H9 (cell line): ENCODE measurements around the gene MYT1. TPM values are rescaled to one million over a fixed set of nuclear protein-coding genes. Genes with fewer than 3 reads are reported as not detected.

Experiments used
- DNase-seq: peaks from one replicate; pipeline ENCODE4 v3.0.0-alpha.2; 2017
- H2AFZ ChIP-seq: one replicate; pipeline ENCODE4 v1.6.1; 2013; ENCODE audit warnings: mild to moderate bottlenecking, low read length, control low read depth, moderate library complexity
- H2AK5ac ChIP-seq: 2 replicates; pipeline ENCODE4 v1.6.1; 2013; ENCODE audit warnings: low read length, control low read depth, mixed read lengths; ENCODE audit not compliant: insufficient read length
- H2BK120ac ChIP-seq: one replicate; pipeline ENCODE4 v1.6.1; 2013; ENCODE audit warnings: low read depth, mild to moderate bottlenecking, low read length, control low read depth, inconsistent platforms; ENCODE audit not compliant: poor library complexity, severe bottlenecking
- H2BK12ac ChIP-seq: 2 replicates; pipeline ENCODE4 v1.6.1; 2013; ENCODE audit warnings: low read length, control low read depth, mixed read lengths, low read depth; ENCODE audit not compliant: insufficient read length
- H2BK15ac ChIP-seq: 2 replicates; pipeline ENCODE4 v1.6.1; 2013; ENCODE audit warnings: low read depth, low read length, control low read depth
- H2BK20ac ChIP-seq: one replicate; pipeline ENCODE4 v1.6.1; 2013; ENCODE audit warnings: low read depth, mild to moderate bottlenecking, low read length, control low read depth, inconsistent platforms; ENCODE audit not compliant: poor library complexity, severe bottlenecking
- H2BK5ac ChIP-seq: 2 replicates; pipeline ENCODE4 v1.6.1; 2013; ENCODE audit warnings: low read length, control low read depth, mixed read lengths; ENCODE audit not compliant: insufficient read length
- H3K14ac ChIP-seq: 2 replicates; pipeline ENCODE4 v1.6.1; 2013; ENCODE audit warnings: low read length, control low read depth; ENCODE audit not compliant: insufficient read depth
- H3K18ac ChIP-seq: 2 replicates; pipeline ENCODE4 v1.6.1; 2013; ENCODE audit warnings: low read depth, mild to moderate bottlenecking, mixed read lengths, low read length, control low read depth; ENCODE audit not compliant: insufficient read length
- H3K23ac ChIP-seq: 2 replicates; pipeline ENCODE4 v1.6.1; 2013; ENCODE audit warnings: low read length, control low read depth, mixed read lengths, low read depth; ENCODE audit not compliant: insufficient read length
- H3K23me2 ChIP-seq: 2 replicates; pipeline ENCODE4 v1.6.1; 2013; ENCODE audit warnings: low read depth, mild to moderate bottlenecking, mixed read lengths, low read length, control low read depth; ENCODE audit not compliant: insufficient read length, poor library complexity, severe bottlenecking
- H3K27ac ChIP-seq: 2 replicates; pipeline ENCODE4 v1.5.1; 2013; ENCODE audit warnings: low read length, control low read depth, mixed read lengths, low read depth; ENCODE audit not compliant: insufficient read length
- H3K27me3 ChIP-seq: 2 replicates; pipeline ENCODE4 v1.6.1; 2013; ENCODE audit warnings: low read length, control low read depth, inconsistent platforms; ENCODE audit not compliant: insufficient read depth
- H3K4ac ChIP-seq: 2 replicates; pipeline ENCODE4 v1.6.1; 2013; ENCODE audit warnings: low read depth, mild to moderate bottlenecking, control low read depth, inconsistent platforms, low read length, moderate library complexity
- H3K4me1 ChIP-seq: 2 replicates; pipeline ENCODE4 v1.6.1; 2013; ENCODE audit warnings: low read length, control low read depth, inconsistent platforms; ENCODE audit not compliant: insufficient read depth
- H3K4me2 ChIP-seq: 2 replicates; pipeline ENCODE4 v1.6.1; 2013; ENCODE audit warnings: low read length, control low read depth, mixed read lengths; ENCODE audit not compliant: insufficient read length, insufficient read depth
- H3K56ac ChIP-seq: 2 replicates; pipeline ENCODE4 v1.6.1; 2013; ENCODE audit warnings: low read depth, mild to moderate bottlenecking, mixed read lengths, low read length, control low read depth; ENCODE audit not compliant: insufficient read length
- H3K79me1 ChIP-seq: 2 replicates; pipeline ENCODE4 v1.6.1; 2013; ENCODE audit warnings: low read depth, mild to moderate bottlenecking, moderate library complexity, low read length, control low read depth, inconsistent platforms; ENCODE audit not compliant: insufficient read depth, poor library complexity, severe bottlenecking
- H3K79me2 ChIP-seq: 2 replicates; pipeline ENCODE4 v1.6.1; 2013; ENCODE audit warnings: low read length, control low read depth, inconsistent platforms; ENCODE audit not compliant: insufficient read depth
- H3K9ac ChIP-seq: 2 replicates; pipeline ENCODE4 v1.6.1; 2013; ENCODE audit warnings: low read length, control low read depth, mixed read lengths; ENCODE audit not compliant: insufficient read length; ENCODE audit errors: extremely low read depth
- H3K9me3 ChIP-seq: one replicate; pipeline ENCODE4 v1.6.1; 2013; ENCODE audit warnings: low read depth, low read length, inconsistent platforms; ENCODE audit not compliant: control insufficient read depth
- H3T11ph ChIP-seq: one replicate; pipeline ENCODE4 v1.6.1; 2013; ENCODE audit warnings: mild to moderate bottlenecking, low read length, control low read depth, inconsistent platforms
- H4K20me1 ChIP-seq: one replicate; pipeline ENCODE4 v1.6.1; 2013; ENCODE audit not compliant: control insufficient read depth, insufficient read length, insufficient read depth
- H4K5ac ChIP-seq: 2 replicates; pipeline ENCODE4 v1.6.1; 2013; ENCODE audit warnings: low read depth, mild to moderate bottlenecking, mixed read lengths, low read length, control low read depth; ENCODE audit not compliant: insufficient read length
- H4K8ac ChIP-seq: replicated peaks from 2 replicates; pipeline ENCODE4 v1.6.1; 2013; ENCODE audit warnings: low read length, control low read depth, mixed read lengths, low read depth; ENCODE audit not compliant: insufficient read length
- H4K91ac ChIP-seq: 2 replicates; pipeline ENCODE4 v1.6.1; 2013; ENCODE audit warnings: low read depth, mild to moderate bottlenecking, moderate library complexity, mixed read lengths, low read length, control low read depth; ENCODE audit not compliant: insufficient read length
- H3K27ac Mint-ChIP-seq, 3 experiments: 2 replicates in 2 of 3; 3 replicates in 1 of 3; pipeline ENCODE4 v1.8.0; 2020 to 2021; ENCODE audit warnings: mixed read lengths in 3 of 3, mild to moderate bottlenecking in 1 of 3, moderate library complexity in 1 of 3
- H3K27me3 Mint-ChIP-seq: 2 replicates; pipeline ENCODE4 v1.8.0; 2021; ENCODE audit warnings: low read depth, mild to moderate bottlenecking, moderate library complexity, mixed read lengths
- H3K36me3 Mint-ChIP-seq, 3 experiments: 2 replicates in 2 of 3; 3 replicates in 1 of 3; pipeline ENCODE4 v1.8.0; 2020 to 2021; ENCODE audit warnings: low read depth in 3 of 3, mixed read lengths in 3 of 3; ENCODE audit not compliant: insufficient read depth in 1 of 3
- H3K4me1 Mint-ChIP-seq, 2 experiments: 2 replicates each; pipeline ENCODE4 v1.8.0; 2020; ENCODE audit warnings: mixed read lengths in 2 of 2
- H3K4me3 Mint-ChIP-seq, 2 experiments: 2 replicates in 1 of 2; 3 replicates in 1 of 2; pipeline ENCODE4 v1.8.0; 2020 to 2021; ENCODE audit warnings: mild to moderate bottlenecking in 2 of 2, mixed read lengths in 2 of 2, moderate library complexity in 1 of 2
- H3K9me3 Mint-ChIP-seq, 2 experiments: 2 replicates in 1 of 2; 3 replicates in 1 of 2; pipeline ENCODE4 v1.8.0; 2020; ENCODE audit warnings: mild to moderate bottlenecking in 2 of 2, mixed read lengths in 2 of 2, moderate library complexity in 1 of 2
- CTCF ChIP-seq: fragments of 200-600 bp; sonication (generic); conservative IDR thresholded peaks from 3 replicates; pipeline ENCODE4 v1.8.0; 2021; ENCODE audit warnings: antibody characterized with exemption, mild to moderate bottlenecking
- WGBS: extraction: QIAGEN DNeasy Blood & Tissue Kit; methylation state at CpG from one replicate; pipeline ENCODE4 v1.1.7; 2013; ENCODE audit warnings: missing lambda C conversion rate, low lambda C conversion rate, mixed read lengths; ENCODE audit not compliant: insufficient read length; ENCODE audit errors: extremely low coverage; 5-methylcytosine and 5-hydroxymethylcytosine counted together
- total RNA-seq: library from RNA; stranded (reverse); gene quantifications from 2 replicates; pipeline ENCODE4 v1.2.1, GENCODE V29; 2021

The MYT1 gene
- total RNA-seq, 1 experiment from 2014 or later: 0.79 TPM

- H2BK120ac ChIP-seq: no peak overlapping the region
- no peaks in the 10 kb centered on the region for H4K20me1 ChIP-seq
- H3K18ac ChIP-seq: no peak overlapping the region
- Mint-ChIP-seq H3K27ac (no peak overlapping the region), H3K4me1 (no peaks in the 10 kb centered on the region), H3K36me3 (no peaks in the 10 kb centered on the region; a peak in 2 of 7 replicates), H3K4me3 (no peak overlapping the region), H3K9me3 (peaks cover 10% of the 10 kb centered on the region in 2 experiments), H3K27me3 (peaks cover 31% of the 10 kb centered on the region)
- no peak overlapping the region for H2AK5ac ChIP-seq
- no peak overlapping the region for H4K8ac ChIP-seq
- H3T11ph ChIP-seq: no peak overlapping the region
- H3K27me3 ChIP-seq: no peaks in the 10 kb centered on the region
- H4K5ac ChIP-seq: no peak overlapping the region
- H2AFZ ChIP-seq: no peak overlapping the region
- TF ChIP-seq CTCF: no peak
- H3K79me2 ChIP-seq: no peaks in the 10 kb centered on the region
- no peak overlapping the region for H3K14ac ChIP-seq
- H3K79me1 ChIP-seq: no peaks in the 10 kb centered on the region
- no peak overlapping the region for H3K9ac ChIP-seq
- no peak overlapping the region for H2BK12ac ChIP-seq
- no CpG with 5 or more reads among the region's 11 CpGs for WGBS
- H2BK20ac ChIP-seq: no peak overlapping the region
- no peaks in the 10 kb centered on the region for H3K4me1 ChIP-seq
- H3K27ac ChIP-seq: no peak overlapping the region
- no peaks in the 10 kb centered on the region for H3K9me3 ChIP-seq
- no peak overlapping the region for H4K91ac ChIP-seq
- H3K4ac ChIP-seq: no peak overlapping the region
- no peak for DNase-seq
- H3K23me2 ChIP-seq: no peaks in the 10 kb centered on the region
- H2BK15ac ChIP-seq: no peak overlapping the region
- no peak overlapping the region for H2BK5ac ChIP-seq
- no peak overlapping the region for H3K4me2 ChIP-seq
- no peak overlapping the region for H3K23ac ChIP-seq
- H3K56ac ChIP-seq: no peak overlapping the region
Measured at GRCh38 chr20:64129146-64129782, 35.0 kb upstream of the MYT1 start.
